Karpas-422 (cell line): Measurements from ENCODE around the gene SLAMF9. TPM values are rescaled to one million over a fixed set of nuclear protein-coding genes. Genes with fewer than 3 reads are reported as not detected.

Experiments
- DNase-seq: peaks from one replicate; pipeline ENCODE4 v3.0.0-alpha.2; 2015
- H2AFZ ChIP-seq: fragments of 200-600 bp; sonication (generic); 2 replicates; pipeline ENCODE4 v1.6.1; 2014; ENCODE audit warnings: antibody characterized with exemption, low read length, mixed read lengths
- H3K27ac ChIP-seq: fragments of 200-600 bp; sonication (generic); 2 replicates; pipeline ENCODE4 v1.5.1; 2014; ENCODE audit warnings: mild to moderate bottlenecking, low read length, moderate library complexity
- H3K27me3 ChIP-seq: fragments of 200-600 bp; sonication (generic); 2 replicates; pipeline ENCODE4 v1.6.1; 2014; ENCODE audit warnings: low read length, mixed read lengths
- H3K36me3 ChIP-seq: fragments of 200-600 bp; sonication (generic); 2 replicates; pipeline ENCODE4 v1.6.1; 2014; ENCODE audit warnings: low read length, mixed read lengths; ENCODE audit not compliant: insufficient read depth
- H3K4me1 ChIP-seq: fragments of 200-600 bp; sonication (generic); 2 replicates; pipeline ENCODE4 v1.6.1; 2014; ENCODE audit warnings: mild to moderate bottlenecking, low read length, mixed read lengths
- H3K4me2 ChIP-seq: fragments of 200-600 bp; sonication (generic); 2 replicates; pipeline ENCODE4 v1.6.1; 2014; ENCODE audit warnings: low read length, low read depth, mild to moderate bottlenecking; ENCODE audit not compliant: poor library complexity, severe bottlenecking
- H3K4me3 ChIP-seq: fragments of 200-600 bp; sonication (generic); 2 replicates; pipeline ENCODE4 v1.5.1; 2014; ENCODE audit warnings: mild to moderate bottlenecking, antibody characterized with exemption, low read length, mixed read lengths
- H3K79me2 ChIP-seq: fragments of 200-600 bp; sonication (generic); 2 replicates; pipeline ENCODE4 v1.6.1; 2014; ENCODE audit warnings: mild to moderate bottlenecking, low read length, mixed read lengths
- H3K9ac ChIP-seq: fragments of 200-600 bp; sonication (generic); 2 replicates; pipeline ENCODE4 v1.6.0; 2014; ENCODE audit warnings: low read length
- H3K9me2 ChIP-seq: fragments of 200-600 bp; sonication (generic), shearing (Covaris generic); replicated peaks from 2 replicates; pipeline ENCODE4 v1.6.0; 2014; ENCODE audit warnings: mild to moderate bottlenecking, low read length, moderate library complexity; ENCODE audit not compliant: insufficient read depth
- H3K9me3 ChIP-seq: fragments of 300-700, 200-600 bp; sonication (generic); 2 replicates; pipeline ENCODE4 v1.6.1; 2014; ENCODE audit warnings: low read length, mixed read lengths
- H4K20me1 ChIP-seq: fragments of 200-600 bp; sonication (generic); 2 replicates; pipeline ENCODE4 v1.6.1; 2014; ENCODE audit warnings: mild to moderate bottlenecking, antibody characterized with exemption, low read length, low read depth; ENCODE audit not compliant: insufficient read depth
- total RNA-seq: library from RNA; depleted of rRNA; stranded (reverse); fragments of >200 nt; shearing (Covaris generic); gene quantifications from 2 replicates; pipeline ENCODE4 v1.2.3, GENCODE V29; 2014; ENCODE audit warnings: low replicate concordance

The SLAMF9 gene
- total RNA-seq, 1 experiment from 2014 or later, result not detected

DNA sequence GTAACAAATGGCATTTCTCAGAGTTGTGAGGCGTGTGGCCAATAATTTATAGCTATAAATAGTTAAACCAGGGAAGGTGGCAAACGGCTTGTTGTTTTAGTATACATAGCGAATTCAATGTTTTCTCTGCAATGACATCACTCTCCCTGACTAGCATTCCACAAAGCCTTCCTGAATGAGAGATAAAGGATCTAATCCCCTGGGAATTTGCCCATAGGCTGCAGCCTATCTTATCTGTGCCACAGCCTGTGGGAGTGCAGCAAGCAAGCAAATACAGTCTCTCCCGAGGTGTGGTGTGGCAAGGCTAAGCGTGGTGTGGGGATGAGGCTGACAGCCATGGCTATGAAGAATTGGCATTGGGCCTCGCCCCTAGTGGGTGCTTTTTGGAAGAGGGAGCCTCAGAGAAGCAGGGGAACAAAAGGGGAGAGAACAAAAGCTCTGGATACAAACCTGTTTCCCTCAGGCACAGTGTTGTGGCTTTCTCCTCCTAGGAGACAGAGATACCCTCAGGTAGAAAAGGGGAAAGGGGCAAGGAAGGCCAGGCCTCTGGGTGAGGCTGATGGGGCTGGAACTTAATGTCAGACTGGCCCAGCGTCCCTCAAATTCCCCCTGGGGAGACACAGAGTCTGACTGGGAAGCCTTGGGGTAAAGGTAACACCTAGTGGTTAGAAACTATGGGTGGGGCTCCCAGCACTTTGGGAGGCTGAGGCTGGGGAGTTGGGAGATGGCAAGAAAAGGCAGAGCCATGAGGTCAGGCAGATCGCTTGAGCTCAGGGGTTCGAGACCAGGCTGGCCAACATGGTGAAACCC lies 37.6 kb downstream of the SLAMF9 start:
- H3K4me3 ChIP-seq, result no peak overlapping the region
- H3K4me1 ChIP-seq, result peaks cover 3% of the 10 kb centered on the region
- no peaks in the 10 kb centered on the region for H3K27me3 ChIP-seq
- no peak overlapping the region for H3K9ac ChIP-seq
- DNase-seq, result no peak
- no peak overlapping the region for H3K4me2 ChIP-seq
- no peaks in the 10 kb centered on the region for H3K9me3 ChIP-seq
- peaks cover 8% of the 10 kb centered on the region; the same call in 1 of the 2 replicates for H3K36me3 ChIP-seq
- H2AFZ ChIP-seq, result no peak overlapping the region
- H3K79me2 ChIP-seq, result peaks cover 9% of the 10 kb centered on the region
- no peaks in the 10 kb centered on the region for H3K9me2 ChIP-seq
- H4K20me1 ChIP-seq, result peaks cover 14% of the 10 kb centered on the region; the same call in 1 of the 2 replicates
- H3K27ac ChIP-seq, result no peak overlapping the region

- H4K20me1 ChIP-seq, result peaks cover 7% of the 10 kb centered on the region; the same call in 1 of the 2 replicates
- H3K27me3 ChIP-seq, result no peaks in the 10 kb centered on the region
- H3K79me2 ChIP-seq, result peaks cover 2% of the 10 kb centered on the region
- no peak overlapping the region for H3K27ac ChIP-seq
- H3K4me1 ChIP-seq, result peaks cover 4% of the 10 kb centered on the region
- no peak overlapping the region for H3K9ac ChIP-seq
- H3K36me3 ChIP-seq, result peaks cover 6% of the 10 kb centered on the region; the same call in 1 of the 2 replicates
- H2AFZ ChIP-seq, result no peak overlapping the region
- no peak overlapping the region for H3K4me3 ChIP-seq
- no peak for DNase-seq
- H3K4me2 ChIP-seq, result no peak overlapping the region
- no peaks in the 10 kb centered on the region for H3K9me2 ChIP-seq
- no peaks in the 10 kb centered on the region for H3K9me3 ChIP-seq
Measured at GRCh38 chr1:159915571-159916241, 38.3 kb downstream of the SLAMF9 start.

DNA sequence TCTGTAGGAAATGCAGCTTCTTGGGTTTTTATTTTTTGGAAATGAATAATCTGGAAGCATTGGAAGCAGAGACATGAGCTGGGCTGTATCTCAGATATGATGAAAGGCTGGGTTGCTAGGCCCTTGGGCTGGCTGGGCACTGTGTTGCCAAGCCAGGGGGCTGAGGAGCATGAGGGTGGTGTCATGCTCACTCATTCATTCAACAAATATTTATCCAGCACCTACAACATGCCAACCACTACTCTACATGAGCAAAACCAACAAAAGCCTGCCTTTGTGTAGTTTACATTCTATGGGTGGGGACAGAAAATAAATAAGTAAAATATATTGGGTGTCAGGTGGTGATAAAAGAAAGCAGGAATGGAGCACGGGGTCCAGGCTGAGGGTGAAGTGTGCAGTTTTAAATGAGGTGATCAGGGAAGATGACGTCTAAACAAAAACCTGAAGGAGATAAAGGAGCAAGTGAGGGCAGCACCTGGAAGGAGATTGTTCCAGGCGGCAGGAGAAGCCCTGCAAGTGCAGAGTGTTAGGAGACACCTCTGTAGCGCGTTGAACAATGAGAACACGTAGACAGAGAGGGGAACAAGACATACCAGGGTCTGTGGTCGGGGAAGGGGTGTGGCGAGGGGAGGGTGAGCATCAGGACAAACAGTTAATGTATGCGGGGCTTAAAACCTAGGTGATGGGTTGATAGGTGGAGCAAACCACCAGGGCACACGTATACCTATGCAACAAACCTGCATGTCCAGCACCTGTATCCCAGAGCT lies 39.6 kb downstream of the SLAMF9 start:
- Histone ChIP-seq H3K9me3 (no peaks in the 10 kb centered on the region), H4K20me1 (no peaks in the 10 kb centered on the region), H3K36me3 (peaks cover under 1% of the 10 kb centered on the region; the same call in 1 of the 2 replicates), H3K9ac (no peak overlapping the region), H3K4me2 (no peak overlapping the region), H3K4me1 (peaks cover 12% of the 10 kb centered on the region), H3K4me3 (no peak overlapping the region), H3K27ac (no peak overlapping the region), H3K9me2 (no peaks in the 10 kb centered on the region), H2AFZ (no peak overlapping the region), H3K79me2 (no peaks in the 10 kb centered on the region), H3K27me3 (no peaks in the 10 kb centered on the region)
- DNase-seq, result no peak

DNA sequence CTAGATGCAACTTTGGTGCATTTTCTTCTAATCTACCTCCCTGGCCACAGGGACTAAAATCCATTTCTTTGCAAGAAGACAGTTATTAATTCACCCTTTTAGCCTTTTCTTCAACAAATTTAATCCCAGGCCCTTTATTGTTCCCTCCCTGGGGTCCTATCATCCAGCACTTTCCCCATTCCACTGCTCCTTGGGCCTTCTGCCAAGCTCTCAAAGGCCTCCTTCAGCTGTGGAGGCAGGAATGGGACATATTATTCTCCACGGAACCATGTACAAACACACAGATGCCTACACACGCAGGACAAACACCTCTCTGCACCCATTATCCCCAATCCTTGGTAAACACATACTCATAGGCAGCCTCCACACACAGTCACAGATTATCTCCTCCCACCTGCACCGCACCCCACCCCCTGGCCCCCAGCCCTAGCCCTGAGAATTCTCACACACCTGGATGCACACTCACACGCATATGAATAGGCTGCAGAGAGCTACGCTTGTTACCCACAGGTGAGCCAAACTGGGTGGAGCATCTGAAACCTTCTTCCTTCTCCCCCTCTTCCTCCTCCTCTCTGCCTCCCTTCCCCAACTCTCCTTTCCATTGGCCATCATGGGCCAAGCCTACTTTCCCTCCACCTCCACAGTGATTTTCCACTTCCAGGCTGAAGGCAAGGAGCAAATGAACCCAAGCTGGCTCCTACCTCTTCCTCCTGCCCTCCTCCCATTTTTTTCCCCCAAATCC lies 40.4 kb downstream of the SLAMF9 start:
- no peaks in the 10 kb centered on the region for H4K20me1 ChIP-seq
- H3K4me2 ChIP-seq, result no peak overlapping the region
- H3K4me1 ChIP-seq, result peaks cover 12% of the 10 kb centered on the region

DNA sequence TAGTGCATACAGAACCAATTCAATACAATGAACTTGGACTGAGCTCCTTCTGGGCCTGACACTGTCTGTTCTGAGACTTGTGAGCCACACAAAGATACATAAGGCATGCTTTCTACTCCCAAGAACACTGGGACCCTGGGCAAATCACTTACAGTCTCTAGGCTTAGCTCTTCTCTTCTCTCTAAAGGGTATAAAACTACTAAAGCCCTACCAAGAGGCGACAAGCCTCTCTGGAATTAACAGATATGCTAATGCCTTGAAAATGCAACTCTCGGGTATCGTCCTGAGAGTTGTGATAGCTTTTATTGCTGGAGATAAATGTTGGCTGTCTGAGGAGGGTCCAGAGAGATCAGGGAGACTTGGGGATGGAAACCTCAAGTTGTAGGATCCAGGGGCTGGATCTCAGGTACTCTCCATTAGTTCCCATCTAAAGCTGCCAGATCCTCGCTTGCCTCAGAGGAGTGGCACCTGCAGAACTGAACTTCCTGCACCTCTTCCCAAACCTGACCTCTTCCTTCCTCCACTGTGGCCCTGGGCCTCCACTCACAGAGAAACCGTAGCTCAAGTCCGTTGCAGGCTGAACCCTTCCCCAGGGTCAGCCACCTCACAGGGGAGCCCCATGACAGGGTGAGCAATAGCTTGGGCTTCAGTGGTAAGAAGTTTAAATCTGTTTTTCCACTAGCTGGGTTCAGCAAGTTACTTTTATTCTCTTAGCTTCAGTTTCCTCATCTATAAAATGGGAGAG lies 42.5 kb downstream of the SLAMF9 start:
- Histone ChIP-seq H3K4me3 (no peak overlapping the region), H3K9ac (no peak overlapping the region), H2AFZ (no peak overlapping the region), H4K20me1 (no peaks in the 10 kb centered on the region), H3K36me3 (no peaks in the 10 kb centered on the region), H3K27me3 (no peaks in the 10 kb centered on the region), H3K4me1 (peaks cover 12% of the 10 kb centered on the region), H3K9me3 (no peaks in the 10 kb centered on the region), H3K27ac (no peak overlapping the region), H3K4me2 (no peak overlapping the region), H3K79me2 (no peaks in the 10 kb centered on the region), H3K9me2 (no peaks in the 10 kb centered on the region)
- DNase-seq, result no peak

More for the DNA sequence above, 40.4 kb downstream of the SLAMF9 start:
- no peak for DNase-seq
- no peak overlapping the region for H3K27ac ChIP-seq
- no peaks in the 10 kb centered on the region for H3K79me2 ChIP-seq
- H3K36me3 ChIP-seq, result no peaks in the 10 kb centered on the region
- H2AFZ ChIP-seq, result no peak overlapping the region
- H3K9me3 ChIP-seq, result no peaks in the 10 kb centered on the region
- no peak overlapping the region for H3K9ac ChIP-seq
- H3K4me3 ChIP-seq, result no peak overlapping the region
- no peaks in the 10 kb centered on the region for H3K27me3 ChIP-seq
- no peaks in the 10 kb centered on the region for H3K9me2 ChIP-seq

DNA sequence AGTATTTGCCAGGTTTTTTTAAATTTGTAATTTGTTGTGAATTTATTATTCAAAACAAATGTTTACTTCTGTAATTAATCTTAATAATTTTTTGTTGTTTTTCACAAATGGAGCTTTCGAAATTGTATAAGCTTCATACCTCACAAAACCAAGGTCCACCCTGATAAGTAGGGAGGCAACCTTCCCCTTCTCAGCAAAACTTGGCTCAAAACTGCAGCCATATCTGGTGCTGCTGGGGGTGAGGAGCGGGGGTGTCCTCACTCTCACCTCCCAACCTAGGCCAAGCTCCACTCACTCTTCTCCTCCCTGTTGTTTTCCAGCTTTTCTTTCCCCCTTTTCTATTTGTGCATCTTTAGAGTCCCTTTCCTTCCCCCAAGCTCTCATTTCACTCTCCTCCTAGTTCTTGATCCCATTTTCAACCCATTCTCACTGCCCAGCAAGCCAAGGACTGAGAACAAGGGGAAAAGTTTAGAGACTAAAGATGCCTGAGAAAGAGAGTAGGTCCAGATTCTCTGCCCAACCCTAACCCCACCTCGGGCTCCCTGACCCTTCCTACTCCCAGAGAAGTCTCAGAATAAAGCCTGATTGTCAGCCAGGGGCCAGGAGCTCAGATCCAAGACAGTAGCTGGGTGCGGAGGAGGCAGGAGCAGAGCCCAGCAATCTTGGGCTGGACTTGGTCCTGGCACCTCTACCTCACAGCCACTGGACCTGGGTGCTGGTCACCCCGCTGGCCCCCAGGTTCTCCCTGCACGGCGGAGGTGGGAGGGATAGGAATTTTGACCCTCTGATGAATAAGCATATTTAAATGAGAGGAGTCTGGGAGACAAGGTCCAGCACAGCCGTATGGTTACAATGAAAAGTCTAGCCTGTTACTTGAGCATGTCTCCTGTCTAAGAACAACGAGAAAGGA lies 45.8 kb downstream of the SLAMF9 start:
- Histone ChIP-seq H3K27me3 (no peaks in the 10 kb centered on the region), H2AFZ (no peak overlapping the region), H3K4me1 (peaks cover 12% of the 10 kb centered on the region), H3K9me2 (no peaks in the 10 kb centered on the region), H3K36me3 (no peaks in the 10 kb centered on the region), H3K4me2 (no peak overlapping the region), H3K4me3 (no peak overlapping the region), H3K9me3 (no peaks in the 10 kb centered on the region), H4K20me1 (no peaks in the 10 kb centered on the region), H3K9ac (no peak overlapping the region), H3K27ac (no peak overlapping the region), H3K79me2 (no peaks in the 10 kb centered on the region)
- no peak for DNase-seq

- Histone ChIP-seq H3K9me2 (no peaks in the 10 kb centered on the region), H3K4me3 (no peak overlapping the region), H3K4me1 (peaks cover 12% of the 10 kb centered on the region), H2AFZ (no peak overlapping the region), H3K9ac (no peak overlapping the region), H3K27me3 (no peaks in the 10 kb centered on the region), H3K4me2 (no peak overlapping the region), H3K27ac (no peak overlapping the region), H3K79me2 (no peaks in the 10 kb centered on the region), H3K9me3 (no peaks in the 10 kb centered on the region), H3K36me3 (no peaks in the 10 kb centered on the region), H4K20me1 (no peaks in the 10 kb centered on the region)
- DNase-seq, result no peak
Measured at GRCh38 chr1:159906960-159907359, 47.1 kb downstream of the SLAMF9 start.
